Peyer's patch (tissue), 4 donors: ENCODE data around the gene LMTK3. TPM values are rescaled to one million over a fixed set of nuclear protein-coding genes. Genes with fewer than 3 reads are reported as not detected.

Experiments
- DNase-seq, 3 donors: peaks; one replicate each; pipeline ENCODE4 v3.0.0-alpha.2; 2017 to 2019
- H3K27ac ChIP-seq, 4 donors: fragments of 200-600 bp; sonication (generic); one replicate each; pipeline ENCODE4 v1.5.1; 2016 to 2019
- H3K27me3 ChIP-seq, 2 donors: fragments of 200-600 bp; sonication (generic); one replicate each; pipeline ENCODE4 v1.5.1; 2019
- H3K36me3 ChIP-seq, 3 donors: fragments of 200-600 bp; sonication (generic); one replicate each; pipeline ENCODE4 v1.5.1; 2016 to 2019
- H3K4me1 ChIP-seq, 4 donors: fragments of 200-600 bp; sonication (generic); one replicate each; pipeline ENCODE4 v1.5.1; 2016 to 2019
- H3K4me3 ChIP-seq, 4 donors: fragments of 200-600 bp; sonication (generic); 1 replicate in 3 of 4; 2 replicates in 1 of 4; pipeline ENCODE4 v1.5.1; 2016 to 2019; ENCODE audit warnings: mild to moderate bottlenecking in 1 of 4
- H3K9me3 ChIP-seq, 4 donors: fragments of 200-600 bp; sonication (generic); one replicate each; pipeline ENCODE4 v1.5.1; 2016 to 2019; ENCODE audit warnings: mild to moderate bottlenecking in 1 of 4
- CTCF ChIP-seq, 6 experiments: fragments of 450-650 bp in 4 of 6; fragments of 200-600 bp in 2 of 6; sonication (generic) in 1 of 6; IDR thresholded peaks; one replicate each; pipeline ENCODE4 v1.5.1; 2017 to 2019; ENCODE audit warnings: antibody characterized with exemption in 6 of 6, mild to moderate bottlenecking in 3 of 6, moderate library complexity in 1 of 6
- POLR2A ChIP-seq, 2 donors: fragments of 450-650 bp; IDR thresholded peaks; one replicate each; pipeline ENCODE4 v1.5.1; 2017; ENCODE audit warnings: antibody characterized with exemption in 2 of 2, mild to moderate bottlenecking in 2 of 2, moderate library complexity in 2 of 2
- total RNA-seq, 4 donors: library from RNA; depleted of rRNA; stranded (reverse); fragments of >200 nt; gene quantifications; one replicate each; pipeline ENCODE4 v1.1.0, GENCODE V29; 2016

LMTK3 gene
- total RNA-seq, 4 donors from 2014 or later: 8.2 to 17.6 (median 12.8) TPM

GRCh38 chr19:48446579-48446978 lies 65.1 kb downstream of the LMTK3 start:
- H3K4me1 ChIP-seq: peaks cover 0 to 28% (median 15%) of the 10 kb centered on the region in 4 donors

GRCh38 chr19:48445606-48446481 lies 65.8 kb downstream of the LMTK3 start, which contains the start of gene GRWD1:
Gene GRWD1, plus strand, starts transcription at chr19:48445983. Its CDS starts 23 bp downstream, at chr19:48446006.
- H3K27ac ChIP-seq: peak within 1 kb of the TSS; percentile 74 to 90 (median 80)
- peaks cover 0 to 28% (median 15%) of the 10 kb centered on the region in 4 donors for H3K4me1 ChIP-seq
- H3K36me3 ChIP-seq: peaks cover 0 to 35% (median 0%) of the 10 kb centered on the region in 3 donors
- peaks cover 0 to 11% of the 10 kb centered on the region in 2 donors for H3K27me3 ChIP-seq
- peak; percentile 89 to 97 (median 95) for DNase-seq
- H3K4me3 ChIP-seq: peak within 1 kb of the TSS; percentile 74 to 98 (median 88)
- no peaks in the 10 kb centered on the region for H3K9me3 ChIP-seq
- peak; percentile 29 to 35 for TF ChIP-seq POLR2A (IDR thresholded peaks at IDR 0.05)
- TF ChIP-seq CTCF (IDR thresholded peaks at IDR 0.05): no peak

More at GRCh38 chr19:48446579-48446978, 65.1 kb downstream of the LMTK3 start:
- Histone ChIP-seq H3K27me3 (peaks cover 0 to 11% of the 10 kb centered on the region in 2 donors), H3K27ac (peak overlapping the region in 3 of 4 donors; percentile 74 to 90 (median 82)), H3K9me3 (no peaks in the 10 kb centered on the region), H3K4me3 (peak overlapping the region; percentile 74 to 98 (median 88)), H3K36me3 (peaks cover 0 to 42% (median 0%) of the 10 kb centered on the region in 3 donors)
- no peak for TF ChIP-seq CTCF (IDR thresholded peaks at IDR 0.05)
- DNase-seq: no peak

- H3K27me3 ChIP-seq: peaks cover 0 to 11% of the 10 kb centered on the region in 2 donors
- H3K4me1 ChIP-seq: peaks cover 0 to 28% (median 15%) of the 10 kb centered on the region in 4 donors
- H3K4me3 ChIP-seq: peak overlapping the region; percentile 74 to 98 (median 88)
- DNase-seq: no peak
- H3K9me3 ChIP-seq: no peaks in the 10 kb centered on the region
- peaks cover 0 to 28% (median 0%) of the 10 kb centered on the region in 3 donors for H3K36me3 ChIP-seq
- TF ChIP-seq POLR2A (IDR thresholded peaks at IDR 0.05): no peak
- peak; percentile 28 to 54 (median 46) for TF ChIP-seq CTCF (IDR thresholded peaks at IDR 0.05)
- peak overlapping the region; percentile 74 to 90 (median 80) for H3K27ac ChIP-seq
These were observed 66.4 kb downstream of the LMTK3 start for GRCh38 chr19:48445256-48445605.

GRCh38 chr19:48444936-48445200 lies 66.8 kb downstream of the LMTK3 start:
- H3K4me3 ChIP-seq: peak overlapping the region; percentile 74 to 98 (median 88)
- DNase-seq: no peak
- peaks cover 0 to 28% (median 15%) of the 10 kb centered on the region in 4 donors for H3K4me1 ChIP-seq
- H3K27ac ChIP-seq: peak overlapping the region in 3 of 4 donors; percentile 77 to 90 (median 82)
- H3K36me3 ChIP-seq: peaks cover 0 to 25% (median 0%) of the 10 kb centered on the region in 3 donors
- peaks cover 0 to 11% of the 10 kb centered on the region in 2 donors for H3K27me3 ChIP-seq
- TF ChIP-seq CTCF (IDR thresholded peaks at IDR 0.05) (no peak), POLR2A (IDR thresholded peaks at IDR 0.05) (no peak)
- H3K9me3 ChIP-seq: no peaks in the 10 kb centered on the region

GRCh38 chr19:48444129-48444935 lies 67.3 kb downstream of the LMTK3 start:
- peak overlapping the region in 1 of 4 donors; percentile 82 for H3K27ac ChIP-seq
- peaks cover 0 to 28% (median 15%) of the 10 kb centered on the region in 4 donors for H3K4me1 ChIP-seq
- peak overlapping the region; percentile 3 to 90 (median 60) for H3K4me3 ChIP-seq
- H3K27me3 ChIP-seq: peaks cover 0 to 11% of the 10 kb centered on the region in 2 donors
- peaks cover 0 to 20% (median 0%) of the 10 kb centered on the region in 3 donors for H3K36me3 ChIP-seq
- TF ChIP-seq POLR2A (IDR thresholded peaks at IDR 0.05) (no peak), CTCF (IDR thresholded peaks at IDR 0.05) (no peak)
- no peak for DNase-seq
- H3K9me3 ChIP-seq: no peaks in the 10 kb centered on the region
